ENCODE measurements around the gene TOR1AIP2.
"Not testable (repeated sequence)": the region's sequence is repeated elsewhere in the genome, so short reads cannot be mapped to it uniquely, and the experiment has no call there.

TOR1AIP2 gene

GRCh38 chr1:179804417-179804816 is 73.2 kb downstream of the TOR1AIP2 start:
- DNase-seq = not testable (repeated sequence)

GRCh38 chr1:179803918-179804317 is 73.7 kb downstream of the TOR1AIP2 start:
- no peak for DNase-seq

- no peak for DNase-seq
These were observed 74.5 kb downstream of the TOR1AIP2 start for GRCh38 chr1:179803104-179803503.

- no peak for DNase-seq
These were observed 77.1 kb downstream of the TOR1AIP2 start for GRCh38 chr1:179800481-179800880.

- DNase-seq = no peak
These were observed 78.6 kb downstream of the TOR1AIP2 start for GRCh38 chr1:179798864-179799516.

GRCh38 chr1:179798213-179798863 is 79.3 kb downstream of the TOR1AIP2 start:
- DNase-seq = no peak

GRCh38 chr1:179794669-179795068 is 82.9 kb downstream of the TOR1AIP2 start:
- peak; percentile 31 for DNase-seq

- no peak for DNase-seq
These were observed 83.5 kb downstream of the TOR1AIP2 start for GRCh38 chr1:179794146-179794545.

- no peak for DNase-seq
These were observed 84.3 kb downstream of the TOR1AIP2 start for GRCh38 chr1:179793281-179793680.

All from NCI-H82 (cell line).